DND-41 (cell line): ENCODE data around the gene DBX2.

Experiments used
- CTCF ChIP-seq: IDR thresholded peaks from 2 replicates; pipeline ENCODE4 v1.5.1; 2012; ENCODE audit warnings: borderline replicate concordance, low read length, moderate library complexity, mild to moderate bottlenecking; ENCODE audit not compliant: poor library complexity, severe bottlenecking; ENCODE audit errors: extremely low read depth
- EZH2 ChIP-seq: IDR thresholded peaks from 3 replicates; pipeline ENCODE4 v1.6.1; 2012; ENCODE audit warnings: borderline replicate concordance, low read depth, mild to moderate bottlenecking, moderate library complexity, low read length, inconsistent platforms; ENCODE audit not compliant: severe bottlenecking

GRCh38 chr12:44993161-44993560 is 57.7 kb downstream of the DBX2 start:
- no peak for TF ChIP-seq CTCF
- TF ChIP-seq EZH2, result no peak
